MM.1S (cell line): ENCODE results near the gene UST.

Experiments
- CTCF ChIP-seq: fragments of 300-600 bp; sonication (generic); IDR thresholded peaks from 2 replicates; pipeline ENCODE4 v1.5.1; 2016; ENCODE audit warnings: antibody characterized with exemption, low read length, mixed read lengths
- EZH2 ChIP-seq: fragments of 300-600 bp; sonication (generic); optimal IDR thresholded peaks from 2 replicates; pipeline ENCODE3; 2017; ENCODE audit warnings: low read depth, mild to moderate bottlenecking, antibody characterized with exemption, low read length, mixed read lengths
- EZH2phosphoT487 ChIP-seq: fragments of 300-600 bp; sonication (generic); IDR thresholded peaks from 2 replicates; pipeline ENCODE4 v1.6.1; 2018; ENCODE audit warnings: antibody characterized with exemption, low read length

GRCh38 chr6:149064660-149065015 lies 317.8 kb downstream of the UST start:
- TF ChIP-seq CTCF: no peak
- no peak for TF ChIP-seq EZH2phosphoT487
- no peak for TF ChIP-seq EZH2
